GM19452 (cell line): ENCODE results near the gene C1orf210.

Source experiments
- ATAC-seq: cut with Tn5 transposase; IDR thresholded peaks from one replicate; pipeline ENCODE4 v1.9.1; 2021; ENCODE audit not compliant: unreplicated experiment

Gene C1orf210

GRCh38 chr1:43285269-43285990 lies at the start of gene C1orf210:
C1orf210 (minus strand) TSS chr1:43285581; CDS start chr1:43283270, 2,311 bp downstream.
- no peak for ATAC-seq

GRCh38 chr1:43334453-43335205 lies 49.2 kb upstream of the C1orf210 start:
- ATAC-seq = no peak

- no peak for ATAC-seq
Measured at GRCh38 chr1:43331688-43332087, 46.3 kb upstream of the C1orf210 start.

GRCh38 chr1:43329995-43330751 lies 44.8 kb upstream of the C1orf210 start:
- no peak for ATAC-seq

- no peak for ATAC-seq
Measured at GRCh38 chr1:43327549-43328292, 42.3 kb upstream of the C1orf210 start.

- no peak for ATAC-seq
Measured at GRCh38 chr1:43325381-43325780, 40.0 kb upstream of the C1orf210 start.

GRCh38 chr1:43324810-43325209 lies 39.4 kb upstream of the C1orf210 start:
- ATAC-seq = no peak

GRCh38 chr1:43322506-43322905 lies 37.1 kb upstream of the C1orf210 start:
- no peak for ATAC-seq

GRCh38 chr1:43321331-43321891 lies 36.0 kb upstream of the C1orf210 start:
- no peak for ATAC-seq

- ATAC-seq = no peak
Measured at GRCh38 chr1:43319766-43320165, 34.4 kb upstream of the C1orf210 start.

- no peak for ATAC-seq
Measured at GRCh38 chr1:43319288-43319687, 33.9 kb upstream of the C1orf210 start.

GRCh38 chr1:43318831-43319230 lies 33.5 kb upstream of the C1orf210 start:
- no peak for ATAC-seq

GRCh38 chr1:43317817-43318471 lies 32.6 kb upstream of the C1orf210 start:
- no peak for ATAC-seq

- no peak for ATAC-seq
Measured at GRCh38 chr1:43316738-43317520, 31.5 kb upstream of the C1orf210 start.

GRCh38 chr1:43315963-43316737 lies 30.8 kb upstream of the C1orf210 start:
- no peak for ATAC-seq

- no peak for ATAC-seq
Measured at GRCh38 chr1:43315481-43315880, 30.1 kb upstream of the C1orf210 start.

- no peak for ATAC-seq
Measured at GRCh38 chr1:43314233-43314632, 28.9 kb upstream of the C1orf210 start.

GRCh38 chr1:43313771-43314170 lies 28.4 kb upstream of the C1orf210 start:
- no peak for ATAC-seq
